ENCODE data around the gene MTHFD1L.

MTHFD1L gene

DNA sequence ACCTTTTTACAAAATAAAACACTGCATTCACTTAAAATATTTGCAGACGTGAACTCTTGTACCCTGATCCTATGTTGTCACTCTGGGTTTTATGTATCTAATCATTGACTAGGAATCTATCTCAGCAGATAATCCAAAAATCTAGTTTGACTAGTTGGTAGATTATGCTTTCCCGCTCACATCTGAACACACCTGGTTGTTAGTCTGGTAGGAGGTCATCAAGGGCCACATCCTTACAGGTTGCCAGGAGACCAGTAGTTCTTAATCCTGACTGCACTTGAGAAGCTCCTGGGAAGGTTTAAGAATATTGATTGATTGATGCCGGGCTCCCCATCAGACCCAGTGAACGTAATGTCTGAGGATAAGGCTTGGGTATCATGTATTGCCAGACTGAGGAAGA, 104.4 kb downstream of the MTHFD1L start:
- H3K4me3 ChIP-seq: no peak overlapping the region
- H3K27ac ChIP-seq: no peak overlapping the region
- H3K36me3 ChIP-seq (ENCODE audit: insufficient read depth, low read length): peaks cover 27% of the 10 kb centered on the region
- H3K9me3 ChIP-seq (ENCODE audit: low read depth, low read length): no peaks in the 10 kb centered on the region
- H3K9ac ChIP-seq (ENCODE audit: insufficient read length): no peak overlapping the region
- no peak for TF ChIP-seq EZH2 (IDR thresholded peaks at IDR 0.05)
- TF ChIP-seq POLR2AphosphoS5 (IDR thresholded peaks at IDR 0.05; ENCODE audit: borderline replicate concordance, low read depth, low read length): no peak
- TF ChIP-seq FOXP2 (optimal IDR thresholded peaks at IDR 0.05; ENCODE audit: control extremely low read depth, extremely low read length, insufficient read depth): no peak
- DNase-seq (ENCODE audit: low read depth, low spot score): no peak

DNA sequence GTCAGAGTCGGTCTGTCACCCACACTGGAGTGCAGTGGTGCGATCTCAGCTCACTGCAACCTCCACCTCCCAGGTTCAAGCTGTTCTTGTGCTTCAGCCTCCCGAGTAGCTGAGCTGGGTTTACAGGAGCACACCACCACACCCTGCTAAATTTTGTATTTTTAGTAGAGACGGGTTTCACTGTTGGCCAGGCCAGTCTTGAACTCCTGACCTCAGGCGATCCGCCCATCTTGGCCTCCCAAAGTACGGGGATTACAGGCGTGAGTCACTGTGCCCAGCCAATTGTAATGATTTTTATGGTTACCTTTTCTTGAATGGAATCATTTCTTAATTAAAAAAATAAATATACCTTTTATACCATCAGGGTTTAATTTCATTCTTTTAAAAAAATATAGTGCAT, 105.7 kb downstream of the MTHFD1L start:
- DNase-seq (ENCODE audit: low read depth, low spot score): no peak
- no peak for TF ChIP-seq EZH2 (IDR thresholded peaks at IDR 0.05)
- TF ChIP-seq POLR2AphosphoS5 (IDR thresholded peaks at IDR 0.05; ENCODE audit: borderline replicate concordance, low read depth, low read length): no peak
- no peak for TF ChIP-seq FOXP2 (optimal IDR thresholded peaks at IDR 0.05; ENCODE audit: control extremely low read depth, extremely low read length, insufficient read depth)
- no peak overlapping the region for H3K9ac ChIP-seq (ENCODE audit: insufficient read length)
- H3K36me3 ChIP-seq (ENCODE audit: insufficient read depth, low read length): peaks cover 27% of the 10 kb centered on the region
- no peaks in the 10 kb centered on the region for H3K9me3 ChIP-seq (ENCODE audit: low read depth, low read length)
- H3K27ac ChIP-seq: no peak overlapping the region
- no peak overlapping the region for H3K4me3 ChIP-seq

DNA sequence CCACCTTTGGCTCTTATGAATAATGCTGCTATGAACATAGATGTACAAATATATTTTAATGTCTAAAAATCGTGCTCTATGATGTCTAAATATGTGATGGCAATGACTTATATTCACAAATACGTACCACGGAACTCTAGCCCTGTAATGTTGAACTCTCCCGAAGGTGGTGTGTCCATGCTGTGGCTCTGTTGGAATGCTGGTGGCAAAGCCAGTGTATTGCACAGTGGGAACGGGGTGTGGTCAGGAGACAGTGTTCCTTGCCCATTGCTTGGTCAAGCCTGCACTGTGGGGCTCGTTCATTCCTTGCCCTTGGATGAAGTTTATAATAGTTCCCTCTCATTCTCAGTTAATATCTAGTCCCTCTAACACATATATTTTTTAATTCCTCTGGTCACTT, 109.6 kb downstream of the MTHFD1L start:
- no peak overlapping the region for H3K4me3 ChIP-seq
- no peak for TF ChIP-seq POLR2AphosphoS5 (IDR thresholded peaks at IDR 0.05; ENCODE audit: borderline replicate concordance, low read depth, low read length)
- TF ChIP-seq FOXP2 (optimal IDR thresholded peaks at IDR 0.05; ENCODE audit: control extremely low read depth, extremely low read length, insufficient read depth): no peak
- no peak for TF ChIP-seq EZH2 (IDR thresholded peaks at IDR 0.05)
- H3K27ac ChIP-seq: no peak overlapping the region
- DNase-seq (ENCODE audit: low read depth, low spot score): no peak
- H3K36me3 ChIP-seq (ENCODE audit: insufficient read depth, low read length): peaks cover 27% of the 10 kb centered on the region
- H3K9ac ChIP-seq (ENCODE audit: insufficient read length): no peak overlapping the region
- no peaks in the 10 kb centered on the region for H3K9me3 ChIP-seq (ENCODE audit: low read depth, low read length)

DNA sequence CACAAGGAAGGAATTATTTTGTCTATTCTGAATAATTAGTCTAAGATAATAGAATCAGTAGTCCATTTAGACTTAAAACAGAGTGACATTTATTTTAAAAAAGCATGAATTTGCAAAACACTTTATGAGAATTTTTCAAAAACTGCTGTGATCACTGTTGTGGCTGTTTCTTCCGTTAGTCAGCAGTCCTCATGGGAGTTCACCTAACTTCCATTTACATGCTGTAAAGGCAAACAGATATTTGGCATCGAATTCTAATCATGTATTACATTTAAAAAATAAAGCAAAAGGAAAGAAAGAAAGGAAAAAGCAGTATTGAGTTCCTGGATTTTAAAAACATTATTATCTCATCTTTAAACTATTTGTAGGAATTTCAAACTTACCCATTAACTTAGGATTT, 111.8 kb downstream of the MTHFD1L start:
- H3K36me3 ChIP-seq (ENCODE audit: insufficient read depth, low read length): peaks cover 19% of the 10 kb centered on the region
- DNase-seq (ENCODE audit: low read depth, low spot score): no peak
- H3K4me3 ChIP-seq: no peak overlapping the region
- H3K9ac ChIP-seq (ENCODE audit: insufficient read length): no peak overlapping the region
- peak overlapping the region; percentile 49; the same call in 1 of the 2 replicates for H3K27ac ChIP-seq
- TF ChIP-seq POLR2AphosphoS5 (IDR thresholded peaks at IDR 0.05; ENCODE audit: borderline replicate concordance, low read depth, low read length) (no peak), FOXP2 (optimal IDR thresholded peaks at IDR 0.05; ENCODE audit: control extremely low read depth, extremely low read length, insufficient read depth) (no peak), EZH2 (IDR thresholded peaks at IDR 0.05) (no peak)
- no peaks in the 10 kb centered on the region for H3K9me3 ChIP-seq (ENCODE audit: low read depth, low read length)

DNA sequence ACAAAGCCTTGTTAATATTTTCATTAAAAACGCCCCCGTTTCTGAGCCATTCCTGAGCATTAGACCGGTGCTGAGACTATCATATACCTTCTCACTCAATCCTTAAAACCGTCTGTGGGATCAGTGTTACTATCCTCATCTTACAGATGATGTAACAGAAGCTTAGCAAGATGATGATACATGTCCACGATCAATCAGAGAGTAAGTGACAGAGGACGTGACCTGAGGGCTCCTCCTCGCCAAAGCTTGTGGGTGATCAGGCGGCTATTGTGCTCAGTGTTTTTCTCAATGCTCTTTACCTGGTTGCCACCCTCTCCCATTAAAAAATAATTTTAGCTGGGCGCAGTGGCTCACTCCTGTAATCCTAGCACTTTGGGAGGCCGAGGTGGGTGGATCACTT, 113.1 kb downstream of the MTHFD1L start:
- Histone ChIP-seq H3K9ac (ENCODE audit: insufficient read length) (no peak overlapping the region), H3K36me3 (ENCODE audit: insufficient read depth, low read length) (peaks cover 6% of the 10 kb centered on the region), H3K27ac (no peak overlapping the region)

DNA sequence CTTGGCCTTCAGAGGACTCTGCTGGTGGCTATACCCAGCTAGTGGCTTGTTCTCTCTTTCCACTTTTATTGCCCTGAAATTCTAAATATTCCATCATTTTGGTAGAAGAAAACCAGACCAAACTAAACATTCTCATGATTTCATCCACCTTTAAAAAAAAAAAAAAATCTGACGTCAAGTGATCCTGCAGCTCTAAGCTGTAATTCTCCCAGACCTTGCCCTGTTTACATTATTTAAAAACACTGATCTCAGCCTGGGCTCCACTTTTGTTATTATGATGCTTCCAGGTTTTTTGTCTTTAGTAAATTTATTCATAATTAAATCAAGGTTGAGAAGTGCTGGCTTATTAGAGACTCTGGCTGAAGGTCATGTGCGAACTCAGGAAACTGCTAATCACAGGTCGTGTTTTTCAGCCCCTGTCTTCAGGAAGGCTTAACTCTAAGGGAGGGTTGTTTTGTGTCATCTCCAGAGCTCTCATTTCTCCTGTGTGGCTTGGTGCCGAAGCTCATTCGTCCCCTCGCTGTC, 114.4 kb downstream of the MTHFD1L start:
- no peak for DNase-seq (ENCODE audit: low read depth, low spot score)
- Histone ChIP-seq H3K9ac (ENCODE audit: insufficient read length) (no peak overlapping the region), H3K9me3 (ENCODE audit: low read depth, low read length) (no peaks in the 10 kb centered on the region), H3K27ac (no peak overlapping the region), H3K4me3 (no peak overlapping the region), H3K36me3 (ENCODE audit: insufficient read depth, low read length) (peaks cover 2% of the 10 kb centered on the region; the same call in 1 of the 2 replicates)
- TF ChIP-seq EZH2 (IDR thresholded peaks at IDR 0.05): no peak
- TF ChIP-seq POLR2AphosphoS5 (IDR thresholded peaks at IDR 0.05; ENCODE audit: borderline replicate concordance, low read depth, low read length): no peak
- TF ChIP-seq FOXP2 (optimal IDR thresholded peaks at IDR 0.05; ENCODE audit: control extremely low read depth, extremely low read length, insufficient read depth): no peak

More for the DNA sequence above, 113.1 kb downstream of the MTHFD1L start:
- DNase-seq (ENCODE audit: low read depth, low spot score): no peak
- TF ChIP-seq FOXP2 (optimal IDR thresholded peaks at IDR 0.05; ENCODE audit: control extremely low read depth, extremely low read length, insufficient read depth): no peak
- TF ChIP-seq EZH2 (IDR thresholded peaks at IDR 0.05): no peak
- H3K4me3 ChIP-seq: no peak overlapping the region
- no peaks in the 10 kb centered on the region for H3K9me3 ChIP-seq (ENCODE audit: low read depth, low read length)

DNA sequence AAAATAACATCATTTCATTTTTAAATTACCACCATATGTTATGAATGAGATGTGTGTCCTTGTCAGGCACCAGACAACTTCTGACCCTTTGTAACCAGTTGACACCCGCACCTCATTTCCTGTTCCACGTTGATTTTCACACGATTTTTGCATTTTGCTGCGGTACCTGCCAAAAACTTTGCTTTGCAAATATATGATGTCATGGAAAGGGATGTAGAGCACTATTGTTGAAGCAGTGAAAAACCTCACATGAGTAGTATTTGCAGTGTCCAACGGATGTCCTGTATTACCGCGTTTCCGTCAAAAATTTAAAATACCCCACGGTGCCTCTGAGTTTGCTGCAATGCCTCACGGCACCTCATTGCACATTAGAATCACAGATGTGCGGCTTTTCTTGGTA, 115.6 kb downstream of the MTHFD1L start:
- H3K4me3 ChIP-seq: no peak overlapping the region
- H3K9ac ChIP-seq (ENCODE audit: insufficient read length): no peak overlapping the region
- TF ChIP-seq POLR2AphosphoS5 (IDR thresholded peaks at IDR 0.05; ENCODE audit: borderline replicate concordance, low read depth, low read length) (no peak), FOXP2 (optimal IDR thresholded peaks at IDR 0.05; ENCODE audit: control extremely low read depth, extremely low read length, insufficient read depth) (no peak), EZH2 (IDR thresholded peaks at IDR 0.05) (no peak)
- H3K27ac ChIP-seq: no peak overlapping the region
- peaks cover 5% of the 10 kb centered on the region for H3K36me3 ChIP-seq (ENCODE audit: insufficient read depth, low read length)
- no peak for DNase-seq (ENCODE audit: low read depth, low spot score)
- no peaks in the 10 kb centered on the region for H3K9me3 ChIP-seq (ENCODE audit: low read depth, low read length)

DNA sequence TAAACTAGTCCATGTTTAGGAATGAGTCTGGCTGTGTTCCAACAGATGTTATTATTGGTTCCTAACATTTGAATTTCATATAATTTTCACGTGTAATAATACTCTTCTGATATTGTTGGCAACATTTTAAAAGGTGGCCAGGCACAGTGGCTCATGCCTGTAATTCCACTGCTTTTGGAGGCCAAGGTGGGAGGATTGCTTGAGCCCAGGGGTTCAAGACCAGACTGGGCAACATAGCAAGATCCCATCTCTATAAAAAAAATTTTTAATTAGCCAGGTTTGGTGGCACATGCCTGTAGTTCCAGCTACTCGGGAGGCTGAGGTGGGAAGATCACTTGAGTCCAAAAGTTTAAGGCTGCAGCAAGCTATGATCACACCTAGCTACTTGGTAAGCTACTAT, 116.2 kb downstream of the MTHFD1L start:
- no peak for DNase-seq (ENCODE audit: low read depth, low spot score)
- Histone ChIP-seq H3K9ac (ENCODE audit: insufficient read length) (no peak overlapping the region), H3K36me3 (ENCODE audit: insufficient read depth, low read length) (peaks cover 6% of the 10 kb centered on the region), H3K27ac (no peak overlapping the region), H3K9me3 (ENCODE audit: low read depth, low read length) (no peaks in the 10 kb centered on the region), H3K4me3 (no peak overlapping the region)
- TF ChIP-seq POLR2AphosphoS5 (IDR thresholded peaks at IDR 0.05; ENCODE audit: borderline replicate concordance, low read depth, low read length): no peak
- TF ChIP-seq FOXP2 (optimal IDR thresholded peaks at IDR 0.05; ENCODE audit: control extremely low read depth, extremely low read length, insufficient read depth): no peak
- TF ChIP-seq EZH2 (IDR thresholded peaks at IDR 0.05): no peak

DNA sequence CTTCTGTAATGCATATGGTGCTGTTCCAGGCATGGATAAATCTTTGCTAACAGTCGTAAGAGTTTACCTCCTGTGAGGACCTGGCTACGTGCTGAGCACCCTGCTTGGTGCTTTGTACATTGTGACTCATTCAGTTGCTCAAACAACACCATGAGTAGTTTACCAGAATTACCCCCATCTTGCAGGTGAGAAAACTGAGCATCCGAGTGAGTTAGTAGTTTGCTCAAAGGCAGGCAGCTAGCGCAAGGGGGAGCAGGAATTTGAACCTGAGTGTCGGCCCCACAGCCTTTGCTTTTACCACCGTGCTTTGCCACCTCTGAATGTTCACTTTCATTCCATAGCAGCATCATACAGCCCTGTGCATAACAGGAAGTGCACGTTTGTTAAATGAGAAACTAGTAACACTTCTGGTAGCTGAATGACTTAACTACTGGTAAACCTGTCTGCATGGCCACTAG, 121.9 kb downstream of the MTHFD1L start:
- TF ChIP-seq POLR2AphosphoS5 (IDR thresholded peaks at IDR 0.05; ENCODE audit: borderline replicate concordance, low read depth, low read length) (no peak), FOXP2 (optimal IDR thresholded peaks at IDR 0.05; ENCODE audit: control extremely low read depth, extremely low read length, insufficient read depth) (no peak)
- H3K9ac ChIP-seq (ENCODE audit: insufficient read length): no peak overlapping the region
- H3K9me3 ChIP-seq (ENCODE audit: low read depth, low read length): no peaks in the 10 kb centered on the region
- H3K27ac ChIP-seq: no peak overlapping the region
- no peak overlapping the region for H3K4me3 ChIP-seq
- H3K36me3 ChIP-seq (ENCODE audit: insufficient read depth, low read length): peaks cover 9% of the 10 kb centered on the region
- no peak for DNase-seq (ENCODE audit: low read depth, low spot score)
